Gastrocnemius medialis (tissue), 4 donors: Measurements from ENCODE around the gene REP15. TPM values are rescaled to one million over a fixed set of nuclear protein-coding genes. Genes with fewer than 3 reads are reported as not detected.

ENCODE experiments used
- ATAC-seq, 2 donors: fragments of 150-250 bp; one replicate each; pipeline ENCODE4 v1.9.1; 2016
- DNase-seq, 2 donors: peaks; one replicate each; pipeline ENCODE4 v3.0.0-alpha.2; 2019
- H3K27ac ChIP-seq, 4 donors: fragments of 200-600 bp; sonication (generic); 1 replicate in 1 of 4; 2 replicates in 3 of 4; pipeline ENCODE4 v1.5.1; 2016 to 2018; ENCODE audit warnings: mild to moderate bottlenecking in 2 of 4, moderate library complexity in 1 of 4
- H3K27me3 ChIP-seq, 3 donors: fragments of 200-600 bp; sonication (generic) in 2 of 3; 1 replicate in 1 of 3; 2 replicates in 2 of 3; pipeline versions ENCODE4 v1.5.1 to v1.6.0; 2016 to 2019; ENCODE audit warnings: mild to moderate bottlenecking in 1 of 3, moderate library complexity in 1 of 3
- H3K36me3 ChIP-seq, 2 donors: fragments of 200-600 bp; sonication (generic) in 1 of 2; one replicate each; pipeline ENCODE4 v1.5.1; 2017 to 2018
- H3K4me1 ChIP-seq, 2 donors: fragments of 200-600 bp; sonication (generic) in 1 of 2; one replicate each; pipeline ENCODE4 v1.5.1; 2016 to 2017; ENCODE audit warnings: mild to moderate bottlenecking in 2 of 2
- H3K4me3 ChIP-seq, 4 donors: fragments of 200-600 bp; sonication (generic) in 3 of 4; 1 replicate in 1 of 4; 2 replicates in 3 of 4; pipeline ENCODE4 v1.5.1; 2016 to 2019; ENCODE audit warnings: mild to moderate bottlenecking in 2 of 4
- H3K9me3 ChIP-seq, 3 donors: fragments of 200-600 bp; sonication (generic) in 2 of 3; 1 replicate in 1 of 3; 2 replicates in 2 of 3; pipeline ENCODE4 v1.5.1; 2016 to 2019
- POLR2A ChIP-seq, 2 donors: fragments of 450-650 bp; IDR thresholded peaks; one replicate each; pipeline ENCODE4 v1.6.1; 2017; ENCODE audit warnings: antibody characterized with exemption in 2 of 2, mild to moderate bottlenecking in 2 of 2, moderate library complexity in 2 of 2
- in situ Hi-C, 4 donors: fragments of 200-750 bp; cut with MboI; loops; one replicate each; pipeline versions ENCODE4 v1.15.0 to v1.8.0; 2017; ENCODE audit warnings: low sequenced_read_pairs in 4 of 4
- intact Hi-C: fragments of 100-400 bp; cut with DNase I; formaldehyde crosslinking; loops from one replicate; pipeline ENCODE4 v1.15.1; 2023; ENCODE audit warnings: low total_unique reads
- total RNA-seq, 4 donors: library from RNA; depleted of rRNA; stranded (reverse); fragments of >200 nt; gene quantifications; one replicate each; pipeline versions ENCODE4 v1.1.0 to v1.2.3, GENCODE V29; 2016
- TF ChIP-seq, protein P1 (sequence below), 5 experiments: fragments of 450-650 bp in 3 of 5; fragments of 200-600 bp in 2 of 5; sonication (generic) in 2 of 5; IDR thresholded peaks in 4 of 5; conservative IDR thresholded peaks in 1 of 5; 1 replicate in 4 of 5; 2 replicates in 1 of 5; pipeline ENCODE4 v1.5.1; 2016 to 2019; ENCODE audit warnings: antibody characterized with exemption in 5 of 5, mild to moderate bottlenecking in 3 of 5, moderate library complexity in 3 of 5

Gene REP15
- total RNA-seq, 4 donors from 2014 or later: 0.92 to 1.8 (median 1.4) TPM; not detected in 1

DNA sequence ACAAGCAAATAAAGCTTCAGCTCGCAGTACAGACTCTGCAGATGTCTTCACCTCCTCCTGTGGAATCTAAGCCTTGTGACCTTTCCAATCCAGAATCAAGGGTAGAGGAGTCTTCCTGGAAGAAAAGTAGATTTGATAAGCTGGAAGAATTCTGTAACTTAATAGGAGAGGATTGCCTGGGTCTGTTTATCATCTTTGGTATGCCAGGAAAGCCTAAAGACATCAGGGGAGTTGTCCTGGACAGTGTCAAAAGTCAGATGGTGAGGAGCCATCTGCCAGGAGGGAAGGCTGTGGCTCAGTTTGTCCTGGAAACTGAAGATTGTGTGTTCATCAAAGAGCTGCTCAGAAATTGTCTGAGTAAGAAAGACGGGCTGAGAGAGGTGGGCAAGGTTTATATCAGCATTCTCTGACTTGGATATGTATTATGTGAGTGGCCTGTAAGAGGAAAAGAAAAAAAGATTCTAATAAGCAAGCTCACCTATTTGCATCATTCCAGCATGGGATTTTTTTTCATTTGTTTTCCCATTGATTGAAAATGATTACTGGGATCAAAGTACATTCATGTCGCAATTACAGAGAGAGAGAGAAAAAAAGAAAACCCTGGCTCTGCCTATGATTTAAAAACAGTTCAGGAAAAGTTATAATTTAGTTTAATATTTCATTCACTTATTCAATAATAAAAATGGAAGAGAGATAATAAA is 767 bp downstream of the REP15 start:
- ATAC-seq (no peak), DNase-seq (no peak)
- no peaks in the 10 kb centered on the region for H3K9me3 ChIP-seq
- intact Hi-C loops: no loop called here
- no peak overlapping the region for H3K4me3 ChIP-seq
- no peak overlapping the region for H3K27ac ChIP-seq
- no peaks in the 10 kb centered on the region for H3K27me3 ChIP-seq
- TF ChIP-seq POLR2A (IDR thresholded peaks at IDR 0.05): no peak
- TF ChIP-seq, protein P1, sequence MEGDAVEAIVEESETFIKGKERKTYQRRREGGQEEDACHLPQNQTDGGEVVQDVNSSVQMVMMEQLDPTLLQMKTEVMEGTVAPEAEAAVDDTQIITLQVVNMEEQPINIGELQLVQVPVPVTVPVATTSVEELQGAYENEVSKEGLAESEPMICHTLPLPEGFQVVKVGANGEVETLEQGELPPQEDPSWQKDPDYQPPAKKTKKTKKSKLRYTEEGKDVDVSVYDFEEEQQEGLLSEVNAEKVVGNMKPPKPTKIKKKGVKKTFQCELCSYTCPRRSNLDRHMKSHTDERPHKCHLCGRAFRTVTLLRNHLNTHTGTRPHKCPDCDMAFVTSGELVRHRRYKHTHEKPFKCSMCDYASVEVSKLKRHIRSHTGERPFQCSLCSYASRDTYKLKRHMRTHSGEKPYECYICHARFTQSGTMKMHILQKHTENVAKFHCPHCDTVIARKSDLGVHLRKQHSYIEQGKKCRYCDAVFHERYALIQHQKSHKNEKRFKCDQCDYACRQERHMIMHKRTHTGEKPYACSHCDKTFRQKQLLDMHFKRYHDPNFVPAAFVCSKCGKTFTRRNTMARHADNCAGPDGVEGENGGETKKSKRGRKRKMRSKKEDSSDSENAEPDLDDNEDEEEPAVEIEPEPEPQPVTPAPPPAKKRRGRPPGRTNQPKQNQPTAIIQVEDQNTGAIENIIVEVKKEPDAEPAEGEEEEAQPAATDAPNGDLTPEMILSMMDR (IDR thresholded peaks at IDR 0.05 in 4 of 5, conservative IDR thresholded peaks at IDR 0.05 in 1 of 5): no peak
- in situ Hi-C loops: no loop called here
- H3K36me3 ChIP-seq: peaks cover 0 to 22% of the 10 kb centered on the region in 2 donors
- H3K4me1 ChIP-seq: no peaks in the 10 kb centered on the region

DNA sequence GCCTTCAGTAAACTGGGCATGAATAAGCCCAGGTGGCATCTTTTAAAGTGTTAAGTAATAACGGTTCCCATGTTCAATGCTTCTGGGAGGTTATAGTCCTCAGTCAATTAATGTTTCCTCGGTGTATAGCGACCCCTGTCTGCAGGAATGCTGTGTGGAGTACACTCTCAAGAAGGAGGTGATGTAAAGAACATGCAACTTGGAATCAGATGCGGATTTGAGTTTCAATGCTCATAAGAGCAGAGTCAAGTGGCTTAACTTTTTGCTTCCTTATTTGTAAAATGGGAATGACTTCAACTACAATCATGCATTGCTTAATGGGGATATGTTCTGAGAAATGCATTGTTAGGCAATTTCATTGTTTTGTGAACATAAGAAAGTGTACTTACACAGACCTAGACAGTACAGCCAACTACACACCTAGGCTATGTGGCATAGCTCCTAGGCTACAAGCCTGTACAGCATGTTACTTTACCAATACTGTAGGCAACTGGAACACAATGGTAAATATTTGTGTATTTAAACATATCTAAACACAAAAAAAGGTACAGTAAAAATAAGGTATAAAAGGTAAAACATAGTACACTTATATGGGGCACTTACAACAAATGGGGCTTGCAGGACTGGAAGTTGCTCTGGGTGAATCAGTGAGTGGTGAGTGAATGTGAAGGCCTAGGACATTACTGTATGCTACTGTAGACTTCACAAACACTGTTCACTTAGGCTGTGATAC is 7.6 kb downstream of the REP15 start:
- in situ Hi-C loops: no loop called here

DNA sequence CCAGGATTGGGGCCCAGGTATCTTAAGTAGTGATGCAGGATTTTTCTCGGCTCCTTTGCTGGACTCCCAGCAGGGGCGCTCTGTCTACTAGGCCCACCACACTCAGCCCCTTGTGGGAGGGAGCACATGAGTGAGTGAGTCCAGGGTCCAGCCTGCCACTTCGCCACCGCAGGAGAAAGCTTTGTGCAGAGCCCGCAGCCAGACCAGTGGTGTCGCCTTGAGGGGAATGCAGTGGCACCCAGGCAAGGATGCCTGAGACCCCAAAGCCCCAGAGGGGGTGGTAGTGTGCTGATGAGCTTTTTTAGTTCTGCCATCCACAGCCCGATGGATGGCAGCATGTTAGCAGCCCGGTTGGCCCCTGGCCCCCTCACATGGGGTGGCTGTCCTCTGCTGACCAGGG is 9.0 kb downstream of the REP15 start:
- Histone ChIP-seq H3K36me3 (no peaks in the 10 kb centered on the region), H3K4me1 (peaks cover 0 to 8% of the 10 kb centered on the region in 2 donors), H3K4me3 (no peak overlapping the region), H3K27me3 (no peaks in the 10 kb centered on the region), H3K9me3 (no peaks in the 10 kb centered on the region), H3K27ac (no peak overlapping the region)
- in situ Hi-C loops (no loop called here), intact Hi-C loops (no loop called here)
- no peak for TF ChIP-seq POLR2A (IDR thresholded peaks at IDR 0.05)
- TF ChIP-seq, protein P1 (IDR thresholded peaks at IDR 0.05 in 4 of 5, conservative IDR thresholded peaks at IDR 0.05 in 1 of 5): no peak
- DNase-seq: no peak
- no peak for ATAC-seq

More for the DNA sequence above, 7.6 kb downstream of the REP15 start:
- Histone ChIP-seq H3K27me3 (no peaks in the 10 kb centered on the region), H3K36me3 (no peaks in the 10 kb centered on the region), H3K4me3 (no peak overlapping the region), H3K9me3 (no peaks in the 10 kb centered on the region), H3K4me1 (no peaks in the 10 kb centered on the region), H3K27ac (no peak overlapping the region)
- ATAC-seq (peak in 1 of 2 donors; percentile 78), DNase-seq (no peak)
- intact Hi-C loops: no loop called here
- TF ChIP-seq POLR2A (IDR thresholded peaks at IDR 0.05): no peak
- TF ChIP-seq, protein P1 (IDR thresholded peaks at IDR 0.05 in 4 of 5, conservative IDR thresholded peaks at IDR 0.05 in 1 of 5): peak; percentile 50 to 75 (median 64)

DNA sequence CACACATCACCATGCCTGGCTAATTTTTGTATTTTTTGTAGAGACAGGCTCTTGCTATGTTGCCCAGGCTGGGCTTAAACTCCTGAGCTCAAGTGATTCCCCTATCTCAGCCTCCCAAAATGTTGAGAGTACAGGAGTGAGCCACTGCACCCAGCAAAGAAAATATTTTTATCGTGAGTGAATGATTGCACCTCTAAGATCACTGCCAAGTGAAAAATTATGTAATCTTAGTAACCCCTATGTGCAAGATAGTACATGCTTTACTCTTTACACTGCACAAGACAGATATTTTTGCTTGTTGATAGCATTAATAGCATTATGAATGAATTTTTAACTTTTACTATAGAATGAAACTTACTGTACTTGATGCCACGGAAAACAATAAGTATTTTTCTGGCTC is 11.0 kb downstream of the REP15 start:
- no peak for TF ChIP-seq POLR2A (IDR thresholded peaks at IDR 0.05)
- TF ChIP-seq, protein P1 (IDR thresholded peaks at IDR 0.05 in 4 of 5, conservative IDR thresholded peaks at IDR 0.05 in 1 of 5): no peak
- in situ Hi-C loops: no loop called here
- Histone ChIP-seq H3K27me3 (no peaks in the 10 kb centered on the region), H3K9me3 (no peaks in the 10 kb centered on the region), H3K4me1 (peaks cover 9 to 17% of the 10 kb centered on the region in 2 donors), H3K4me3 (no peak overlapping the region), H3K36me3 (no peaks in the 10 kb centered on the region), H3K27ac (no peak overlapping the region)
- intact Hi-C loops: no loop called here
- DNase-seq (no peak), ATAC-seq (no peak)
